Measurements from ENCODE around the gene COL4A2. TPM values are rescaled to one million over a fixed set of nuclear protein-coding genes. Genes with fewer than 3 reads are reported as not detected.

COL4A2 gene
- total RNA-seq, 1 donor from 2014 or later: 273 TPM

- no peaks in the 10 kb centered on the region for H3K9me3 ChIP-seq
- ATAC-seq (no peak), DNase-seq (no peak)
- H3K27me3 ChIP-seq: no peaks in the 10 kb centered on the region
- intact Hi-C loops (cut with DNase I): loop anchor here (10.0 kb wide), 1 partner anchor 195 kb away; no protein-coding TSS in a partner anchor
- H3K27ac ChIP-seq: peak overlapping the region; percentile 33
- no peak for TF ChIP-seq CTCF (IDR thresholded peaks at IDR 0.05)
- no peaks in the 10 kb centered on the region for H3K36me3 ChIP-seq
- peaks cover 19% of the 10 kb centered on the region for H3K4me1 ChIP-seq
- no peak overlapping the region for H3K4me3 ChIP-seq
Measured at GRCh38 chr13:110419946-110420345, 112.9 kb downstream of the COL4A2 start.

GRCh38 chr13:110420626-110421025 lies 113.5 kb downstream of the COL4A2 start:
- H3K36me3 ChIP-seq: no peaks in the 10 kb centered on the region
- TF ChIP-seq CTCF (IDR thresholded peaks at IDR 0.05): no peak
- intact Hi-C loops (cut with DNase I): no loop called here
- no peak overlapping the region for H3K27ac ChIP-seq
- no peaks in the 10 kb centered on the region for H3K9me3 ChIP-seq
- H3K4me1 ChIP-seq: peaks cover 18% of the 10 kb centered on the region
- DNase-seq: no peak
- H3K4me3 ChIP-seq: no peak overlapping the region
- no peaks in the 10 kb centered on the region for H3K27me3 ChIP-seq
- no peak for ATAC-seq

- H3K4me1 ChIP-seq: peaks cover 13% of the 10 kb centered on the region
- intact Hi-C loops (cut with DNase I): no loop called here
Measured at GRCh38 chr13:110421061-110421460, 114.0 kb downstream of the COL4A2 start.

GRCh38 chr13:110421696-110422385 lies 114.8 kb downstream of the COL4A2 start:
- Histone ChIP-seq H3K4me1 (peaks cover 12% of the 10 kb centered on the region), H3K27ac (no peak overlapping the region), H3K4me3 (no peak overlapping the region)

More at GRCh38 chr13:110421061-110421460, 114.0 kb downstream of the COL4A2 start:
- Histone ChIP-seq H3K27ac (no peak overlapping the region), H3K36me3 (no peaks in the 10 kb centered on the region), H3K27me3 (no peaks in the 10 kb centered on the region), H3K4me3 (no peak overlapping the region), H3K9me3 (no peaks in the 10 kb centered on the region)
- DNase-seq (no peak), ATAC-seq (peak; percentile 46)
- no peak for TF ChIP-seq CTCF (IDR thresholded peaks at IDR 0.05)

GRCh38 chr13:110422913-110423688 lies 116.0 kb downstream of the COL4A2 start:
- no peak overlapping the region for H3K27ac ChIP-seq
- ATAC-seq: no peak
- intact Hi-C loops (cut with DNase I): no loop called here

More at GRCh38 chr13:110421696-110422385, 114.8 kb downstream of the COL4A2 start:
- DNase-seq (no peak), ATAC-seq (no peak)
- H3K9me3 ChIP-seq: no peaks in the 10 kb centered on the region
- H3K27me3 ChIP-seq: no peaks in the 10 kb centered on the region
- intact Hi-C loops (cut with DNase I): no loop called here
- H3K36me3 ChIP-seq: no peaks in the 10 kb centered on the region
- no peak for TF ChIP-seq CTCF (IDR thresholded peaks at IDR 0.05)

More at GRCh38 chr13:110422913-110423688, 116.0 kb downstream of the COL4A2 start:
- no peaks in the 10 kb centered on the region for H3K9me3 ChIP-seq
- peaks cover 3% of the 10 kb centered on the region for H3K4me1 ChIP-seq
- peaks cover under 1% of the 10 kb centered on the region for H3K36me3 ChIP-seq
- no peak for TF ChIP-seq CTCF (IDR thresholded peaks at IDR 0.05)
- H3K27me3 ChIP-seq: no peaks in the 10 kb centered on the region
- H3K4me3 ChIP-seq: no peak overlapping the region
- DNase-seq: no peak
